ENCODE results near the gene MIB2. TPM values are rescaled to one million over a fixed set of nuclear protein-coding genes. Genes with fewer than 3 reads are reported as not detected.
"Not testable (repeated sequence)": the region's sequence is repeated elsewhere in the genome, so short reads cannot be mapped to it uniquely, and the experiment has no call there.

The MIB2 gene
- total and polyA plus RNA-seq, 2 experiments from 2014 or later: 47.5 to 75.3 TPM

GRCh38 chr1:1672181-1672965 lies 57.1 kb downstream of the MIB2 start:
- no peaks in the 10 kb centered on the region for H3K9me2 ChIP-seq (replicated peaks; ENCODE audit: insufficient read depth)
- H3K4me2 ChIP-seq: no peak overlapping the region
- no peaks in the 10 kb centered on the region for H3K9me3 ChIP-seq (ENCODE audit: low read depth)
- H3K27me3 ChIP-seq: no peaks in the 10 kb centered on the region
- H3K4me1 ChIP-seq (ENCODE audit: insufficient read depth): no peaks in the 10 kb centered on the region
- no peak for TF ChIP-seq CTCF (IDR thresholded peaks at IDR 0.05; ENCODE audit: poor library complexity)
- no peak for TF ChIP-seq EZH2 (IDR thresholded peaks at IDR 0.05; ENCODE audit: borderline replicate concordance)
- TF ChIP-seq EZH2phosphoT487 (IDR thresholded peaks at IDR 0.05; ENCODE audit: low read depth, severe bottlenecking, unreplicated experiment): no peak
- peaks cover 3% of the 10 kb centered on the region for H3K79me2 ChIP-seq
- no peaks in the 10 kb centered on the region for H4K20me1 ChIP-seq (ENCODE audit: insufficient read depth, poor library complexity, severe bottlenecking)
- H2AFZ ChIP-seq: no peak overlapping the region
- no peaks in the 10 kb centered on the region for H3K36me3 ChIP-seq (replicated peaks; ENCODE audit: insufficient read depth, low read depth)
- WGBS (ENCODE audit: low lambda C conversion rate, missing lambda C conversion rate): 98% methylated on average over 25 of the region's 25 CpGs
- no peak overlapping the region for H3K27ac ChIP-seq
- H3K4me3 ChIP-seq: no peak overlapping the region
- DNase-seq (ENCODE audit: low spot score): no peak

GRCh38 chr1:1674806-1675205 lies 59.5 kb downstream of the MIB2 start:
- H3K4me3 ChIP-seq; H3K27ac ChIP-seq; H3K4me2 ChIP-seq; H3K27me3 ChIP-seq; H3K4me1 ChIP-seq (ENCODE audit: insufficient read depth); H2AFZ ChIP-seq; DNase-seq (ENCODE audit: low spot score); H3K9me2 ChIP-seq (replicated peaks; ENCODE audit: insufficient read depth); H3K9me3 ChIP-seq (ENCODE audit: low read depth); H3K36me3 ChIP-seq (replicated peaks; ENCODE audit: insufficient read depth, low read depth): not testable (repeated sequence)
- H3K79me2 ChIP-seq: peaks cover 27% of the 10 kb centered on the region
- peaks cover 11% of the 10 kb centered on the region for H4K20me1 ChIP-seq (ENCODE audit: insufficient read depth, poor library complexity, severe bottlenecking)
- WGBS (ENCODE audit: low lambda C conversion rate, missing lambda C conversion rate): 85% methylated on average over 17 of the region's 21 CpGs

- not testable (repeated sequence) for H3K4me2 ChIP-seq
Measured at GRCh38 chr1:1675218-1675617, 59.9 kb downstream of the MIB2 start.

GRCh38 chr1:1676087-1676486 lies 60.8 kb downstream of the MIB2 start:
- no CpG with 5 or more reads among the region's 21 CpGs for WGBS (ENCODE audit: low lambda C conversion rate, missing lambda C conversion rate)

More at GRCh38 chr1:1675218-1675617, 59.9 kb downstream of the MIB2 start:
- not testable (repeated sequence) for H3K27me3 ChIP-seq; H3K9me2 ChIP-seq (replicated peaks; ENCODE audit: insufficient read depth); H3K4me3 ChIP-seq; H3K4me1 ChIP-seq (ENCODE audit: insufficient read depth); H3K27ac ChIP-seq; H3K36me3 ChIP-seq (replicated peaks; ENCODE audit: insufficient read depth, low read depth); H2AFZ ChIP-seq; H3K9me3 ChIP-seq (ENCODE audit: low read depth); DNase-seq (ENCODE audit: low spot score)
- H3K79me2 ChIP-seq: peaks cover 31% of the 10 kb centered on the region
- H4K20me1 ChIP-seq (ENCODE audit: insufficient read depth, poor library complexity, severe bottlenecking): peaks cover 14% of the 10 kb centered on the region
- WGBS (ENCODE audit: low lambda C conversion rate, missing lambda C conversion rate): no CpG with 5 or more reads among the region's 18 CpGs

More at GRCh38 chr1:1676087-1676486, 60.8 kb downstream of the MIB2 start:
- peaks cover 18% of the 10 kb centered on the region for H4K20me1 ChIP-seq (ENCODE audit: insufficient read depth, poor library complexity, severe bottlenecking)
- H3K4me2 ChIP-seq; H3K4me1 ChIP-seq (ENCODE audit: insufficient read depth); H3K36me3 ChIP-seq (replicated peaks; ENCODE audit: insufficient read depth, low read depth); DNase-seq (ENCODE audit: low spot score); H3K9me2 ChIP-seq (replicated peaks; ENCODE audit: insufficient read depth); H3K27ac ChIP-seq; H2AFZ ChIP-seq; H3K27me3 ChIP-seq; H3K9me3 ChIP-seq (ENCODE audit: low read depth); H3K4me3 ChIP-seq: not testable (repeated sequence)
- H3K79me2 ChIP-seq: peaks cover 38% of the 10 kb centered on the region

Measured in hepatocyte (in vitro differentiated cells).